MM.1S (cell line): ENCODE results near the gene CSRNP3.

Experiments used
- EZH2 ChIP-seq: fragments of 300-600 bp; sonication (generic); optimal IDR thresholded peaks from 2 replicates; pipeline ENCODE3; 2017; ENCODE audit warnings: low read depth, mild to moderate bottlenecking, antibody characterized with exemption, low read length, mixed read lengths
- EZH2phosphoT487 ChIP-seq: fragments of 300-600 bp; sonication (generic); IDR thresholded peaks from 2 replicates; pipeline ENCODE4 v1.6.1; 2018; ENCODE audit warnings: antibody characterized with exemption, low read length
- TF ChIP-seq, protein P1 (sequence below): fragments of 300-600 bp; sonication (generic); IDR thresholded peaks from 2 replicates; pipeline ENCODE4 v1.5.1; 2016; ENCODE audit warnings: antibody characterized with exemption, low read length, mixed read lengths

DNA sequence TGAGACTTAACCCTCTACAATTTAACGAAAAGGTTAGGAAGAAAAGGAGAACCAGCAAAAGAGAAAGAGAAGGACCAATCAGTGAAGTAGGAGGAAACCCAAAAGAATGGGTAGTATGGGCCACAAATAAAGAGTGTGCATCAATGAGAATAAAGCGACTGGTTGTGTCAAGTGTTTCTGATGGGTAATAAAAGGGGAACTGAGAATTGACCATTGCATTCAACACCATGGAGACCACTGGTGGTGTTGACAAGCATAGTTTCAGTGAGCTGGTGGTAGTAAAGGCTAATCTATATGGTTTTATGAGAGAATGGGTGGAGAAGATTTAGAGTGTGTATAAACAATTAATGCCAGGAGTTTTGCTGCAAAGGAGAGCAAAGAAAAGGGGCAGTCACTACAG, 75.4 kb downstream of the CSRNP3 start:
- TF ChIP-seq, protein P1, sequence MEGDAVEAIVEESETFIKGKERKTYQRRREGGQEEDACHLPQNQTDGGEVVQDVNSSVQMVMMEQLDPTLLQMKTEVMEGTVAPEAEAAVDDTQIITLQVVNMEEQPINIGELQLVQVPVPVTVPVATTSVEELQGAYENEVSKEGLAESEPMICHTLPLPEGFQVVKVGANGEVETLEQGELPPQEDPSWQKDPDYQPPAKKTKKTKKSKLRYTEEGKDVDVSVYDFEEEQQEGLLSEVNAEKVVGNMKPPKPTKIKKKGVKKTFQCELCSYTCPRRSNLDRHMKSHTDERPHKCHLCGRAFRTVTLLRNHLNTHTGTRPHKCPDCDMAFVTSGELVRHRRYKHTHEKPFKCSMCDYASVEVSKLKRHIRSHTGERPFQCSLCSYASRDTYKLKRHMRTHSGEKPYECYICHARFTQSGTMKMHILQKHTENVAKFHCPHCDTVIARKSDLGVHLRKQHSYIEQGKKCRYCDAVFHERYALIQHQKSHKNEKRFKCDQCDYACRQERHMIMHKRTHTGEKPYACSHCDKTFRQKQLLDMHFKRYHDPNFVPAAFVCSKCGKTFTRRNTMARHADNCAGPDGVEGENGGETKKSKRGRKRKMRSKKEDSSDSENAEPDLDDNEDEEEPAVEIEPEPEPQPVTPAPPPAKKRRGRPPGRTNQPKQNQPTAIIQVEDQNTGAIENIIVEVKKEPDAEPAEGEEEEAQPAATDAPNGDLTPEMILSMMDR: no peak
- TF ChIP-seq EZH2 (no peak), EZH2phosphoT487 (no peak)
